ENCODE measurements around the gene THSD4.

THSD4 gene

GRCh38 chr15:71512682-71513006, 397.4 kb downstream of the THSD4 start:
- DNase-seq: no peak

DNA sequence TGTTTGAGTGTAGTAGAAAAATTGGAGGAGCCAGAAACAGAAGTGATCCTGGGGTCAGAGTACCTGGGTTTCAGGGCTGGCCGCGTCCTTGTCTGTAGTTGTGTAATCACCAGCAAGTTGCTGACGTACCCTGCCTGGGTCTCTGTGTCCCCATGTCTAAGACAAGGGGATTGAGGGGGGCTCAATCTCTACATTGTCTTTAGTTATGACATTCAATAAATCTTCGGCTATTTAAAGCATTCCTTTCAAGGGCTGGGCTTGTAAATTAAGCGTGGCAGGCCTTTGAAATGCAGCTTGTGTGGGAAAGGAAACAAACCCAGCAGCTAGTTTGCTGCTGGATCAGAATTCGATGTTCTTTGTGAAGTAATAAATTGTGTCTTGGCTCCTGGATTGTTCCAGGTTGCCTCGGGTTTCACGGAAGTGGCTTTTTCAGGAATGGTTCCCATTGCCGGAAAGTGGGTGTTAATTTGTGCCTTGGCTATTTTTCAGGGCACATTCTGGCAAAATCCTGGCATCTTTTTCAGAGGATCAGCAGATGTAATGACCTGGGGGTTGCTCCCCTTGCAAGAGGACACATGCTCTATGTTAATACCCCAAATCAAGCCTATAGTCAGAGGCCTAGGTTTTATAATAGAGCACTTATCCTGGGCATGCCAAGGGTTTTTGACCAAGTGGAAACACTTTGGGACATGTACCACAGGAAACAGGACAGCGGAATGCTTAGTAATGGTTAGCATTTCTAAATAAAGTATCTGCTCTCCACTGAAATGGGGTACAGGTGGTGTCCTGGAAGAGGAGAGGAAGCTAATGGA, 400.3 kb downstream of the THSD4 start:
- DNase-seq: no peak

DNA sequence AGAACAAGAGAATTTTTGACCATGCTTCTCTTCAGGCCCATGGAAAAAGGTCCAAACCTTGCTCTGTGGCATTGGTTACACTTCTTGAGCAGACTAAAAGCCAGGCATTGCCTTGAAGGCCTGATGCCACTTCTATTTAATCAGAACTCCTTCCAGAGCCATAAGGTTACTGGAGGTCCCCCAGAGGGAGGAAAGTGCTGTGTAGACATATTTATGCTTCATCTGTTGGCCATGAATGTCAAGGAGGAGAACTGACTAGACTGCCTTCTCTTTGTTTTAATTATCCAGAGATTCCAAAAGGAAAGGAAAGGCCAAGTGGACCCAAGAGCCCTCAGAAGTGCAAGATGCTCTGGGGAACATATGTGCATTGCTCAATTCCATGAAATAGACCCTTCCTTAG, 402.5 kb downstream of the THSD4 start:
- no peak for DNase-seq

DNA sequence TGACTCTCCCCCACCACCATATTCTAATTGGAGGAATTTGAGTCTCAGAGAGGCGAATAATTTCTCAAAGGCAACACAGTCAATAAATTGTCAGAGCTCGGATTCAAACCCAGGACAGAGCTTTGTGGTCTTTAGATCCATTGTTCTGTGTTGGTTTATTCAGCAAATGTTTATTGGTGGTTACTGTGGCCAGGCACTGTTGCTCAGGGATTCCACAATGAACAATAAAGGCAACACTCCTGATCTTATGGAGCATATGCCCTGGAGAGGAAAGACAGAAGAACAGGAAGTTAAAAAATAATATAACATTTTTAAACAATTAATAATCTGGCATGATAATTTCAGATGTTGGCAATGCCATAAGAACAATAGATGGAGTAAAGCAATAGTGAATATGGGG, 403.4 kb downstream of the THSD4 start:
- no peak for DNase-seq

- DNase-seq: no peak
Observed at GRCh38 chr15:71526060-71526820, 411.0 kb downstream of the THSD4 start.

- DNase-seq: no peak
Observed at GRCh38 chr15:71529361-71529760, 414.1 kb downstream of the THSD4 start.

- no peak for DNase-seq
Observed at GRCh38 chr15:71530116-71530515, 414.8 kb downstream of the THSD4 start.

- DNase-seq: no peak
Observed at GRCh38 chr15:71532994-71533393, 417.7 kb downstream of the THSD4 start.

DNA sequence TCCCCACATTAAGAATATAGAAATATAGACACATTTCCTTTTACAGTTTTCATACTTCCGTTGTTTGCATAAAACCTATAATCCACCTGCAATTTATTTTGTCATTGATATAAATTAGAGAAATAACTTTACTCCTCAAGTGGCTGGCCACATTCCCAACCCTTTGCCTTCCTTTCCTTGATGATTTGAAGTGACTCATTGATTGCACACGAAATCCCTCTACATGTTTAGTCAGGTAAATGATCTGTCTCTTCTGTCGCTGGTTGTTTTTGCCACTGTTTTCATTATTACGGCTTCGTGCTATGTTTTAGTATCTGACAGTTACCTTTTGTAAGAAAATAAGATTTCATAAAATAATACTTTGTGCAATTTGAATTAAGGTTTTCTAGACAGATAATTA, 422.9 kb downstream of the THSD4 start:
- DNase-seq: no peak

DNA sequence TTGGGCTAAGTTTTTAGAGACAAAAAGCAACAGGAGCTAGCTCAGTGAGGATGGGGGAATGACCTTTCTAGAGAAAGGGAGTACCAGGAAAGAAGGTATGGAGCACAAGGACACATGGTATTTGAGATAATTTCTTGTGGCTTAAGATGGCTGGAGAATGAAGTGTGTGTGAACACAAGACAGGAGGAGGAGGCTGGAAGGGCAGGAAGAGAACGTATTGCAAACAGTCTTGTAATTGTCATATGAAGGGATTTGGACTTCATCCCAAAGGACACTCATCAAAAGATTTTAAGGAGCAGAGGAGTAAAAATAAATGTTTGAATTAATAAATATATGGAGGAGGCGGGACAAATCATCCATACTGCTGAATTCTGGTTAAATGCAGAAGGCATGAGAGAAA, 426.5 kb downstream of the THSD4 start:
- no peak for DNase-seq

GRCh38 chr15:71542836-71543235, 427.6 kb downstream of the THSD4 start:
- DNase-seq: no peak

DNA sequence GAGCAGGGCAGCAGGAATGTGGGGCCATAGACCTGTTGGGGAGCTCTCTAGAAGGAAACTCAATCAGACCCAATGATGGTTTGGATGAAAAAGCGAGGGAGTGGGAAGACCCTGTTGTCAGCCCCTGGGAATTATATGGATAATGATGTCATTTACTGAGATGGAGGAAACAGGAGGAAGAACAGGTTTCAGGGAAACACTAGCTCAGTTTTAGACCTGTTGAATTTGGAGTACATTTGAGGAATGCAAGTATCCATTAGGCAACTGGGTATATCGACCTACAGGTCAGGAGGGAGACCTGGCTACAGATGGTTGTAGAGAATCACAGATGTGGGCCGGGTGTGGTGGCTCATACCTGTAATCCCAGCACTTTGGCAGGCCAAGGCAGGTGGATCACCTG, 428.1 kb downstream of the THSD4 start:
- no peak for DNase-seq

DNA sequence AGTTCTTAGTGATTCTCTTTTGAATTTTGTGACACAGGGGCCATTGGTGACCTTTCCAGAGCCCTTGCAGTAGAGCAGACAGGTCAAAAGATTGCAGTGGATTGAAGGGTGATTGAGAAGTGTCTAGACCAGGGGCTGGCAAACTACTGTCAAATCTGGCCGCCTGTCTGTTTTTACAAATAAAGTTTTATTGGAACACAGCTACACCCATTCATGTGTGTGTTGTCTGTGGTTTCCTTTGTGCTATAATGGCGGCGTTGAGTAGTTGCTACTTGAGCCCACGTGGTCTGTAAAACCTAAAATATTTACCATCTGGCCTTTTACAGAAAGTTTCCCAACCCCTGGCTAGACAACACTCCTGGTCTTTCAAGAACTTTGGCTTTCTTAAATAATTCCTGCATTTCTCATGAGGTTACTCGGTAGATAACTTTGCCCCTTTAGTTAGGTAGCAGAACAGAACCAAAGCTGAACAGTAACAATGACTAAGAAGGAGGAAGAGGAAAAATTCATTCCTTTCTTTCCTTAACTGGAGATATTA, 430.0 kb downstream of the THSD4 start:
- DNase-seq: no peak

DNA sequence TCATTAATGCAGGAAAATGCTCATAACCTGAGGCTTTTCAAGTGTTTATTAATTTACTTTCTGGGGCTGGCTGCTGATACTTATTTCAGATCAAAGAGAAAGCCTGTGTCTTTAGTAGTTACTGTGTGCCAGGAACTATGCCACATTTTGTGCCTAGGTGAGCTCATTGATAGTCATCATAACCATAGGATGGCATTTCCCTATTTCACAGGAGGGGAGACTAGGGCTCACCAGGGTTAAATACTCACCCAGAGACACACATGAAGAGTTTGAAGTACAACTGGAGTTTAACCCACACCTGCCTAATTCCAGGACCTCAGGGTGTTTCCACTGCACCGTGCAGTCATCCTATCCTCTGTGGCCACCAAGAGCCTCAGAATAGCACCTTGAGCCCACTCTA, 430.7 kb downstream of the THSD4 start:
- no peak for DNase-seq

DNA sequence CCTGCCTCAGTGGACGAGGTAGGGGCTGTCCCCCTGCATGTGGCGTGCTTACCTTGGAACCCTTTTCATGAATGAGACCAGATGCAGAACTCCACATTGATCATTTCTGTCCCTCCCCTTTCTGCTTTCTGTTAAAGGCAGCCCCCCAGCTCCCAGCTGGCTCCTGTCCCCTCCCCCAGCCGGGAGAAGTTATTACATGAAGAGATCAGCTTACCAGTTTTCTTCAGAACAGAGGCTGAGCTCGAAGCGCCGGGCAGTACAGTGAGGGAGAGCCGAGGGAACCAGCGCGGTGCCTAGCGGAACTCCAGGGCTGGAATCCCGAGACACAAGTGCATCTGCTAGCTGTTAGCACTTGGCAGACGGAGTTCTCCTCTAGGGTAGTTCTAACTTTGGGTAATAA, 431.7 kb downstream of the THSD4 start:
- no peak for DNase-seq

DNA sequence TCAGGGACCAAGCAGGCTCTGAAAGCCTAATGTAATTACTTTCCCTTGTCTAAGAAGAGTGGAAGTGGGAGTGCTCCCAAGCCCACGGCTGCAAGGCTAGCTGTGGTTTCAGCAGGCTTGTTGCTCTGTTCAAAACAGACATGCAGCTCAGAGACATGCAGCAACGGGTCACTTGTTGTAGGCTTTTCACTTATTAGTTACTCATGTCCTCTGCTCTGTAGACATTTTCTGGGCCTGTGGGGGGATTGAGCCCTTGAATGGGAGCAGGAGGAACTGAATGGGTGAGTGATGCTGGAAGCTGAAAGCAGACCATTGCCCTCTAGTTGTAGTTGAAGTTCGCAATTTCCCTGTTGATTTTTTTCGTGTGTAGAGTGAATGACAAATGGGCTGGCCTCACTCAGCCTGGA, 433.1 kb downstream of the THSD4 start:
- DNase-seq: no peak

DNA sequence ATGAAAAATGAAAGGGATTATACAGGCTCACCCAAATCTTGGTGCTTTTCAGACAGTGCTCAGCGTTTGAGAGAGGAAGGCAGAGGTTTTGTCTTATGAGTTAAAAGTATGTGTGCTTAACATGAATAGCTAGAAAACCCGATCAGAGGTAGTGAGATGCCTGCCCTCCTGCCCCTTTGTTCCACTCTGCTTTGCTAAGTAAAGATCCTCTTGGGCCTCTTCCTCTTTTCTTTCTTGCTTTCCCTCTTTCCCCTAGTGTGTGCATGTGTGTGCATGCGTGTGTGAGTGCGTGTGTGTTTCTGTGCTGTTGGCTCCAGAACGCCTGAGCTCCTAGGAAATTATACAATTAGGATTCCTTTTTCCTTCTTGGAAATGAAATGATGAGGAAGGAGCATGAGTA, 433.8 kb downstream of the THSD4 start:
- no peak for DNase-seq

DNA sequence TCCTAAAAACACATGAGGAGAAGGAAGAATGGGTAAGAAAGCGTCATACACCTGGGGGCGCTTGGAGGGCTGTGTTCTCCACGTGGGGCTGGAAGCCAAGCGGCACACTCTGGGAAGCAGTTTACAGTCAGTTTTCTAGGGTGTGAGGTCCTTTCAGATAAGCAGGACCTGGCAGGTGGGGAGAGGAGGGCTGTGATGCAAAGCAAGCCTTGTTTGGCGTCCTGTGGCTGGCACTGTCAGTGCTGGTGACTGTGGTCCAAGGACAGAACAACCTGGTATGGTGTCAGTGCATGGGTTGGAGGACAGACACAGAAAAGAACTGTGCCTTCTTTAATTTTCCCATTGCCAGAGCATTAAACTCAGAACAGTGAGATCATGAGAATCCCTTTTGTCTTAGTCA, 434.4 kb downstream of the THSD4 start:
- DNase-seq: no peak

DNA sequence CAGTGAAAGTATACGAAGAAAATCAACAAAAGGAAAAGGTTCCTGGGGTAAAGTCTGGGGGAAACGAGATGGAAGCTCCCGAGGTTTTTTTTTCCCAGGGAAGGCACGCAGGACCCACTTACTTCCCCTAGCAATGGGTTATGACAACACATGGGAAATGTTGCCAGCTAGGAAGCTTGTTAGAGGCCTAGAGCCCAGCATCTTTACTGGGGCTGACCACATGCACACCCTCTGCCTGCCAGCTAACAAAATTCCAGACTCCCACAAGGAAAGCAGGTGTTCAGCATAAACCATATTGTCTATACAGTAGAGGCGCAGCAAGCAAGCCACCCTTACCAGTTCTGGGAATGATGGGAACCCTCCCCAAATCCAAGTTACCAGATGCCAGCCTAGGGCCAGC, 436.3 kb downstream of the THSD4 start:
- no peak for DNase-seq

DNA sequence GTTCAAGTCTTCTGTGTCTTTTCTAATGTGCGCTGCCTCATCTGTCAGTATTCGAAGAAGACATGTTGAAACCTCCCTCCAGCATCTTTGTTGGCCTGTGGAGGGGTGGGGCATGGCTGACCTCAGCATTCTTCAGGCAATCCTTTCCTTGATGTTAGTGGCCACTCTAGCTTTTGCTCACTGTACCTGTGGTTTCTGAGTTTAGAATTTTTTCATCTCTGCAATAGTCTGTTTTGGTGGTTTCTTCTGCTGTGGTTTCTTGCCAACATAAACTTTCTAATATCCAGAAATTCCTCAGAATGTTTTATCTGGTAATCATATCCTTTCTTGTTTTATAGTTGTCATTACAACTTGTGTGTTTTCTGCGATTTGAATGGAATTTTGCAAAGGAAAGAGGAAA, 443.8 kb downstream of the THSD4 start:
- no peak for DNase-seq

- no peak for DNase-seq
Observed at GRCh38 chr15:71559616-71560015, 444.3 kb downstream of the THSD4 start.

GRCh38 chr15:71562251-71562650, 447.0 kb downstream of the THSD4 start:
- no peak for DNase-seq

DNA sequence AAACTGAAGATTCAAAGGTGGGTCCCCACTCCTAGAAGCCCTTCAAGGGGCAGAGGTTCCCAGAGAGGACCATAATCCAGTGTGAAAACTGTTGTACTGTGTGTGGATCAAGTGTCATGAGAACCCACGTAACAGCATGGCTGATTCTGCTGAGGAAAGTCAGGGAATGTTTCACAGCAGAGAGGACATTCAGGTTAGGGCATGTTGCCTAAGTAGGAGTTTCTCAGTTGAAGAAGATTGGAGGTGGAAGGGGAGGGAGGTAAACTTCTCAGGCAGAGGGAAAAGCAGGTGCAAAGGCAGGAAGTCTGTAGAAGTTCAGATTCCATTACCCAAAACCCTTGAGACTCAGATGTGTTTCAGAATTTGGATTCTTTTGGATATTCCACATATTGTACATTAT, 448.9 kb downstream of the THSD4 start:
- DNase-seq: no peak

DNA sequence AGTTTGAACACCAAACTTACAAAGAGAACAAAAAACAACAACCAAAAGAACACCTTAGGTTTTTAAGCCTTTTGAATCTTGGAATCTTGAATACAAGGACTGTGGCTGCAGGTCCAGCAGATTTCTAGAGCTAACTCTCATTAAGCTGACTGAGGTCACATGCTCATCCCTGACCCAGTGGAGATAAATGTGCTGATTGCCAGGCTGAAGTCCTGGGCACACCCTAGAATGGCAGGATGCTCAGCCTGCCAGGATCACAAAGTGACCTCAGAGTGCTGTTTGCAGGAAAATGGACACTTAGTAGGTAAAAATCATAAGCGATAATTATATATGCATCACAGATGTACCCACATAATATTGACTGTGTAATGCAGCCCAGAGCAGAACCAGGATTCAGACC, 449.7 kb downstream of the THSD4 start:
- DNase-seq: no peak
